ENCODE measurements around the gene RPL4.
"Not testable (repeated sequence)": the region's sequence is repeated elsewhere in the genome, so short reads cannot be mapped to it uniquely, and the experiment has no call there.

GRCh38 chr15:66467162-66468040, 37.3 kb downstream of the RPL4 start:
- TF ChIP-seq CTCF, EP300, POLR2A (IDR thresholded peaks at IDR 0.05): not testable (repeated sequence)

All from upper lobe of left lung (tissue), 4 donors.